GM19467 (cell line): ENCODE measurements around the gene ULK4.
"Not testable (repeated sequence)": the region's sequence is repeated elsewhere in the genome, so short reads cannot be mapped to it uniquely, and the experiment has no call there.

Experiments
- ATAC-seq: cut with Tn5 transposase; IDR thresholded peaks from one replicate; pipeline ENCODE4 v1.9.1; 2021; ENCODE audit warnings: mild to moderate bottlenecking, moderate library complexity; ENCODE audit not compliant: unreplicated experiment

ULK4 gene

GRCh38 chr3:41456162-41456561 lies 505.7 kb downstream of the ULK4 start:
- ATAC-seq = no peak

DNA sequence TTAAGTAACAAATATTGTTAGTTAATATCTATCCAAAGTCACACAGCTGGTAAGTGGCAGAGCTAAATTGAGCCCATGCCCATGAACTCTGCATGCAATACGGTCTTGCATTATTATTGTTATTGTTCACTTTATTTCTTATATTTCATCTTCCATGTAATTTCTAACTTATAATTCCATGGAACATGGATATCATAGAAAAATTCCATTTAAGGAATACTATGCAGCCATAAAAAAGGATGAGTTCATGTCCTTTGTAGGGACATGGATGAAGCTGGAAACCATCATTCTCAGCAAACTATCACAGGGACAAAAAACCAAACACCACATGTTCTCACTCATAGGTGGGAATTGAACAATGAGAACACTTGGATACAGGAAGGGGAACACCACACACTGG lies 508.3 kb downstream of the ULK4 start:
- not testable (repeated sequence) for ATAC-seq

GRCh38 chr3:41450416-41451231 lies 511.3 kb downstream of the ULK4 start:
- ATAC-seq = no peak

DNA sequence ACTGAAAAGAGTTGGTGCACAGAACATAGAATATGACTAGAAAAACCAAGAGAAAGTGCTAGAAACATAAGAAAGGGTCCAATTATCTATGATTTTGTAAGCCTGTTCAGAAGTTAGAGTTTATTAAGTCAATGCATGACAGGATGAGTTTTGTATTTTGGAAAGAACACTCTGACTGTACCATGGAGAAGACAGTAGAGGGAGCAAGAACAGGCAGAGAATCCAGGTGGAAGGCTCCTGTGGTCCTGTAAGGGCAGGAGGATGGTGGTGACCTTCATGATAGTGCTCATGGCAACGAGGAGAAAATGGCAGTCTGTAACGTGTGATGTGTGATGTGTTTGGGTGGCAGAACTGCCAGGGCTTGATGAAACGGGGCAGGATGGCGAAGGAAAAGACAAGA lies 513.5 kb downstream of the ULK4 start:
- ATAC-seq = no peak

- no peak for ATAC-seq
These were observed 514.2 kb downstream of the ULK4 start for GRCh38 chr3:41447701-41448100.

GRCh38 chr3:41446316-41446715 lies 515.6 kb downstream of the ULK4 start:
- ATAC-seq = not testable (repeated sequence)

DNA sequence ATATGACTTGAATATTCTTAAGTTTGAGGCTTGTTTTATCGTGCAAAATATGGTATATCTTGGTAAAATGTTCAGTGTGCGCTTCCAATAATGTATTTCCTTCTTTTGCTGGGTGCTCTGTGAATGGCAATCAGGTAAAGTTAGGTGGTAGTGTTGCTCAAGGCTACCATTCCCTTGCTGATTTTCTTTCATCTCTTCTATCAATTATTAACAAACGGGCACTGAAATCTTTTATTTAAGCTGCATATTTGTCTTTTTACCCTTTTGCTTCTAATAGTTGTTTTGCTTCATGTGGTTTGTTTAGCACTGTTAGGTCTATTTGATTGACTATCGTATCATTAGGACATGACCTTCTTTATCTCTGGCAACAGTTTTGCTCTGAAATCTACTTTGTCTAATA lies 520.3 kb downstream of the ULK4 start:
- ATAC-seq = no peak

GRCh38 chr3:41441139-41441538 lies 520.8 kb downstream of the ULK4 start:
- ATAC-seq = no peak

- no peak for ATAC-seq
These were observed 524.9 kb downstream of the ULK4 start for GRCh38 chr3:41436983-41437382.

- no peak for ATAC-seq
These were observed 527.1 kb downstream of the ULK4 start for GRCh38 chr3:41434781-41435180.

DNA sequence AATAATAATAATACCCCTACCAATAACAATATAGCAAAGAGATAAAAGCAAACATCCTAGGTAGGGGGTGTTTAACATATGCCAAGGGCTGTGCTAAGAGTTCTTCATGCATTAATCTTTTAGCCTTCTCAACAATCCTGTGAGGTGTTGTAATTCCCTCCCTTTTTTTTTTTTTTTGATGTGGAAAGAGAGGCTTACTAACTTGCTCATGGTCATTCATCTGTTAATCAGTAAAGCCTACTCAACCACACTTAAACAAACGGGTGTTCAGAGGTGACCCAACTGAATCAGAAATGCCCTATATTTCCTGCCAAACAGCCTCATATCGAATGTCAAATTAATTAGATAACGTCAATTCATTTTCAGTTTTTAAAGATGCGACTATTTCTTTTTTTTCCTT lies 530.5 kb downstream of the ULK4 start:
- ATAC-seq = no peak

DNA sequence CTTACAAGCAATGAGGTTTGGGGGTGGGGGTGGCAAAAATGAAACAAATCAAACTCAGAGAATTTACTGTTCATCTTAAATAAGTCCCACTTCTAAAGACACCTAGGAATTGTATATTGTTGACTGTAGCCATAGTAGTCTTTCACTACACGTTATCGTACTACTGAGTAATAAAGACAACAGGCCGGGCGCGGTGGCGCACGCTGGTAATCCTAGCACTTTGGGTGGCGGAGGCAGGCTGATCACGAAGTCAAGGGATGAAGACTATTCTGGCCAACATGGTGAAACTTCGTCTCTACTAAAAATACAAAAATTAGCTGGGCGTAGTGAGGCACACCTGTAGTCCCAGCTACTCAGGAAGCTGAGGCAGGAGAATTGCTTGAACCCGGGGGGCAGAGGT lies 531.0 kb downstream of the ULK4 start:
- no peak for ATAC-seq

DNA sequence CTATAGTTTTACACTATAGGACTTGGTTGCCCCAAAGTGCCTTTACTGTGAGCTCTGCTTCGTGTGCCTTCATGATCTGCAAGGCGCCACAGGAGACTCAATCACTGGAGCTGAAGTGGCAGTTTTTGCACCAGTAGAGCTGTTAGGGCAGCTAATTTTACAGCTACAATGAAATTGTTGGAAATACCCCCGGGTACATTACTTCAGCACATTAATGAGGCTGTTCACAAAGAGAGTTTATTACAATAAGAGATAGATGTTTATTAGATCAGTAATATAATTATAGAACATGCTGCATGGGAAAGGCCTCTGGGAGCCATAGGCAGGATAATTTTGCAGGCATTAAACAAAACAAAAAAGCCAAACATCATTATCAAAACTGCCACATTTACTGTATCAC lies 531.5 kb downstream of the ULK4 start:
- no peak for ATAC-seq

- ATAC-seq = no peak
These were observed 535.4 kb downstream of the ULK4 start for GRCh38 chr3:41426485-41426884.

- ATAC-seq = no peak
These were observed 537.2 kb downstream of the ULK4 start for GRCh38 chr3:41424543-41425300.

DNA sequence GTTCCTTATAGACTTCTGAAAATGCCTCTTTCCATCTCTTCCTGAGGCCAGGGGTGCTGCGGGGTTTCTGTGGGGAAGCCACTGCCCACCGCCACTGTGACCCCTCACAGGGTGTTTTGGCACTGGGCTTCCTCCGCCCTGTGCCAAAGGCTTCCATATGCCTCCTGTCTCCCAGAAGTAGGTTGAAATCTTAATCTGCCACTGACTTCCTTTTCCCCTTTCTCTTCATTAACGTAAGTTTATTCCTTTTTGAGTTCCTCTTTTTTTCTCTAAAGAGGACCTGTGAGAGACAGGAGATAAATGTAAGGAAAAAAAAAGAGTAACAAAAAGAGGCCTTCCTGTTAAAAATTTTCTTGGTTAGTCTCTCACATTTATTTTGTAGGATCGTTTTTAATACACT lies 542.1 kb downstream of the ULK4 start:
- no peak for ATAC-seq

DNA sequence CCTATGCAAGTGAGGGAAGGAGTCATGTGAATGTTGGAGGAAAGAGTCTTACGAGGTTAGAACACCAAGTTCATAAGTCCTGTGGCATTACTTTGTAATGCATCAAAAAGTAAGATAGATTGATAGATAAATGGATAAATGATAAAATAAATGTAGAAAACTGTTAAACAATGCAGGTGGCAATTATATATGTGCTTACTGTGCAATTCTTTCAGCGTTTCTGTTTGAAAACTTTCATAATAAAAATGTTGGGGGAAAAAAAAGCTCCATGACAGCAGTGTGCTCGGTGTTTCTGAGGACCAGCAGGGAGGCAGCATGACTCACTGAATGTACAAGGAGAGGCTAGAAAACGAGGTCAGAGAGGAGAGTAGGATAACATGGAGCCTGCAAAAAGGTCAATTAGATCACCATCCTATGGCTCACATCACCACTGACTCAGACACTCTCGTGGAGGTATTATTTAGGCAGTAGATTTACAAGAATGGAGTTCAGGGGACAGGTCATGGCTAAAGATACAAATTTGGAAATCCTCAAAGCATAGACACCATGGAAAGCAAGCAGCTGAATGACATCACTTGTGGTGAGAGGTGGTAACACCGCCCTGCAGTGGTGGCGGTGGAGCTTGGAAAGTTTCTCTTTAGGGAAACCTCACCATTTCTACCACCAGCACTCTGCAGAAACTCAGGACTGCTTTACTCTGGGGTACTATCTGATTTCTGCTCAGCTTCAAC lies 542.8 kb downstream of the ULK4 start:
- ATAC-seq = no peak

DNA sequence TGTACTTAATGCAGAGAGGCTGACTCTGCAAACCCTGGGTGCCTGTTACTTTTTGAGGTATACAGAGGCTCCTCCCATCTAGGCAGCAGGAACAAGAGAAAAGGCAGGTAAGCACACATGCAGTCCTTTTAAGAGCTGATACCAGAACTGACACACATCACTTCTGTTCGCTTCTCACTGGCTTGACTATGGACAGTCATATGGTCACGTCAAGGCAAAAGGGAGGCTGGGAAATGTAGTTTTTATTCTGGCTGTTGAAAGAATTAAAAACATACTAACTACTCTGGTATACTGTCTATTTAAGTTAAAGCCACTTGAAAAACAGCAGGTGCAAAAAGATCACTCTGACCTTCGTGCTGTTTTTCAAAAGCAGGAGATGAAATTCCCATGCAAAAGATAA lies 544.3 kb downstream of the ULK4 start:
- no peak for ATAC-seq

GRCh38 chr3:41411065-41411464 lies 550.8 kb downstream of the ULK4 start:
- no peak for ATAC-seq

- ATAC-seq = no peak
These were observed 556.4 kb downstream of the ULK4 start for GRCh38 chr3:41405466-41405865.

DNA sequence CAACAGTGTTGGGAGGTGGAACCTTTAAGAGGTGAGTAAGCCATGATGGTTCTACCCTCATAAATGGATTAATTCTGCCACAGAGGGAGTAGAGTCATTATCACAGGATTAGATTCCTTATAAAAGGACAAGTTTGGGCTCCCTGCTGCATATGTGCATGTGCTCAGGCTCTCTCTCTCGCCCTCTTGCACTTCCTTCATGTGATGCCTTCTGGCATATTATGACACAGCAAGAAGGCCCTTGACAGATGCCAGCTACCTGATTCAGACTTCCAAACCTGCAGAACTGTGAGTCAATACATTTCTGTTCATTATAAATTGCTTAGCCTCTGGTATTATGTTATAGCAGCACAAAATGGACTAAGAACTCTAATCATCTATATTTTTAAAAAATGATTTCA lies 557.3 kb downstream of the ULK4 start:
- ATAC-seq = no peak

DNA sequence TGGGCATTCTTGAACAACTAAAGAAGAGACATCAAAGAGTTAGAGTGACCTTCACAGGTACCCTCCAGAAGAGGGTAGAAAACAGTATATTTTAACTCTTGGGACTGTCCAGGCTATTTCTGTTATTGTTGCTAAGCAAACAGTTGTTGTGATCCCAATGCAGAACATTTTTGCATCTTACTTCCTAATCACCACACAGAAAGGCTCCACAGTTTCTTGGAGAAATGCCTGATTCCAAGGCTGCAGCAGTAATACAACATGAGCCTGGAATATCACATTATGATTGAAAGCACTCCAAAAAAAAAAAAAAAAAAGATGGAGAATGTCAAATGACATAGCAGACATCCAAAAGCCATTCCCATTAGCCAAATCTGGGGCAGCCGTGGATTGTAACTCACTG lies 567.0 kb downstream of the ULK4 start:
- no peak for ATAC-seq
